Ovary (tissue), 3 donors: ENCODE results near the gene FMN1.

ENCODE experiments used
- CTCF ChIP-seq, 3 donors: fragments of 450-650 bp in 2 of 3; fragments of 200-600 bp in 1 of 3; IDR thresholded peaks; one replicate each; pipeline versions ENCODE4 v1.5.1 to v1.8.0; 2016 to 2022; ENCODE audit warnings: antibody characterized with exemption in 3 of 3, mild to moderate bottlenecking in 1 of 3
- POLR2A ChIP-seq: fragments of 450-650 bp; IDR thresholded peaks from one replicate; pipeline ENCODE4 v1.6.1; 2017; ENCODE audit warnings: antibody characterized with exemption, mild to moderate bottlenecking, moderate library complexity
- donor health status: DM: no; HTN: no; CAD: no.

DNA sequence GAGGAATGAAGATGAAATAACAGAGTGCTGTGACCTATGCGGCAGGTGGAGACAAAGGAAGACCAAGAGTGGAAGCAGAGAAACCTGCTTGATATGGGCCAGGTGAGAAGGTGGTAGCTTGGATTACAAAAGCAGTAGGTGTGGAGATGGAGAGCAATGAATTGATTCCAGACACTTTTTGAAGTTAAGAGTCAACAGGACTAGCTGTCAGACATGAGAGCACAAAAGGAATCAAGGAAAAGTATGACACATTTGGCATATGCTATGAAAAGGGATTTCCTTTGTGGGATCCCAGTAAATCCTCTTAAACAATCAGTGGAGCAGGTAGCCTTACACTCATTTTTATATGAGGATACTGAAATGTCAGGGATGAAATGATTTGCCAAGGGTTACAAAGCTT lies 316.2 kb downstream of the FMN1 start:
- TF ChIP-seq POLR2A (no peak), CTCF (IDR thresholded peaks at IDR 0.05) (no peak)
